H4 (cell line): Measurements from ENCODE around the gene UBASH3A. TPM values are rescaled to one million over a fixed set of nuclear protein-coding genes. Genes with fewer than 3 reads are reported as not detected.

ENCODE experiments used
- DNase-seq: peaks from one replicate; pipeline ENCODE4 v3.0.0-alpha.2; 2015; ENCODE audit warnings: low spot score
- total RNA-seq: library from RNA; depleted of rRNA; stranded (reverse); fragments of >200 nt; shearing (Covaris generic); gene quantifications from 2 replicates; pipeline ENCODE4 v1.2.3, GENCODE V29; 2014; rRNA removed

Gene UBASH3A
- not detected in 2 replicates for total RNA-seq

GRCh38 chr21:42403611-42404231 is at the start of gene UBASH3A:
Gene UBASH3A (plus strand): TSS chr21:42403902. CDS start chr21:42403946, 44 bp downstream.
- DNase-seq = no peak

GRCh38 chr21:42356046-42356445 is 47.7 kb upstream of the UBASH3A start:
- DNase-seq = no peak

GRCh38 chr21:42356650-42357049 is 47.1 kb upstream of the UBASH3A start:
- DNase-seq = no peak

GRCh38 chr21:42357307-42357706 is 46.4 kb upstream of the UBASH3A start:
- DNase-seq = no peak

- DNase-seq = no peak
Measured at GRCh38 chr21:42358261-42358660, 45.4 kb upstream of the UBASH3A start.

- no peak for DNase-seq
Measured at GRCh38 chr21:42358937-42359336, 44.8 kb upstream of the UBASH3A start.

GRCh38 chr21:42360317-42360716 is 43.4 kb upstream of the UBASH3A start:
- DNase-seq = no peak

- DNase-seq = no peak
Measured at GRCh38 chr21:42361286-42361685, 42.4 kb upstream of the UBASH3A start.

GRCh38 chr21:42362198-42362597 is 41.5 kb upstream of the UBASH3A start:
- no peak for DNase-seq

GRCh38 chr21:42362700-42363099 is 41.0 kb upstream of the UBASH3A start:
- no peak for DNase-seq

- DNase-seq = no peak
Measured at GRCh38 chr21:42363312-42363711, 40.4 kb upstream of the UBASH3A start.

- DNase-seq = no peak
Measured at GRCh38 chr21:42364304-42364865, 39.3 kb upstream of the UBASH3A start.

- DNase-seq = no peak
Measured at GRCh38 chr21:42365770-42366169, 37.9 kb upstream of the UBASH3A start.

- DNase-seq = no peak
Measured at GRCh38 chr21:42366292-42367010, 37.3 kb upstream of the UBASH3A start, which contains the start of gene TFF1. Gene TFF1 (minus strand): TSS chr21:42366535. CDS start chr21:42366495, 40 bp downstream.

GRCh38 chr21:42367367-42368165 is 36.1 kb upstream of the UBASH3A start:
- DNase-seq = no peak

- no peak for DNase-seq
Measured at GRCh38 chr21:42369821-42370220, 33.9 kb upstream of the UBASH3A start.

GRCh38 chr21:42370894-42371654 is 32.6 kb upstream of the UBASH3A start:
- no peak for DNase-seq

GRCh38 chr21:42373196-42373907 is 30.4 kb upstream of the UBASH3A start:
- DNase-seq = no peak

- no peak for DNase-seq
Measured at GRCh38 chr21:42373908-42374455, 29.7 kb upstream of the UBASH3A start.

GRCh38 chr21:42374457-42374856 is 29.2 kb upstream of the UBASH3A start:
- DNase-seq = no peak
